Endothelial cell of umbilical vein (primary cell): ENCODE results near the gene HIVEP1. TPM values are rescaled to one million over a fixed set of nuclear protein-coding genes. Genes with fewer than 3 reads are reported as not detected.

Experiments
- BruUV-seq: library from RNA; stranded (reverse); fragments of 400-500 nt; replicated peaks from 2 replicates; lab custom pipeline; 2021; lab: Mats Ljungman, UMichigan
- CTCF ChIA-PET: fragments of 300-600, 350-600 bp; sonication (Branson Sonifier 250); formaldehyde crosslinking; loops from one replicate; lab custom pipeline; 2021; ENCODE audit warnings: antibody characterized with exemption, inconsistent platforms; lab: Charles Lee
- POLR2A ChIA-PET: fragments of 300-600, 350-600 bp; sonication (Branson Sonifier 250); formaldehyde crosslinking; loops from one replicate; lab custom pipeline; 2021; ENCODE audit warnings: antibody characterized with exemption, inconsistent platforms; lab: Charles Lee
- DNase-seq: peaks from one replicate; pipeline ENCODE4 v3.0.0-alpha.2; 2011; ENCODE audit warnings: low read depth, low spot score
- FAIRE-seq: peaks from 2 replicates; lab custom pipeline; 2011; peaks lifted over from hg19 to GRCh38; lab: Jason Lieb, UNC
- H2AFZ ChIP-seq: 2 replicates; pipeline ENCODE4 v1.6.0; 2012; ENCODE audit warnings: low read depth, low read length, control low read depth, inconsistent platforms
- H3K27ac ChIP-seq: 2 replicates; pipeline ENCODE4 v1.5.1; 2011; ENCODE audit warnings: low read depth, mild to moderate bottlenecking, control low read depth, low read length, moderate library complexity; ENCODE audit not compliant: insufficient read depth
- H3K27me3 ChIP-seq, 2 experiments: 2 replicates each; pipeline versions ENCODE4 v1.6.0 to v1.6.1; 2011; ENCODE audit warnings: low read length in 2 of 2, mixed read lengths in 1 of 2; ENCODE audit not compliant: control insufficient read depth in 2 of 2, insufficient read depth in 2 of 2
- H3K36me3 ChIP-seq, 2 experiments: 2 replicates in 1 of 2; 3 replicates in 1 of 2; pipeline ENCODE4 v1.5.1; 2011; ENCODE audit warnings: low read length in 2 of 2, mild to moderate bottlenecking in 1 of 2, moderate library complexity in 1 of 2; ENCODE audit not compliant: control insufficient read depth in 2 of 2, insufficient read depth in 2 of 2; ENCODE audit errors: extremely low read depth in 1 of 2
- H3K4me1 ChIP-seq: 3 replicates; pipeline ENCODE4 v1.5.1; 2011; ENCODE audit warnings: mild to moderate bottlenecking, low read length; ENCODE audit not compliant: control insufficient read depth, insufficient read depth; ENCODE audit errors: extremely low read depth
- H3K4me2 ChIP-seq: 2 replicates; pipeline ENCODE4 v1.6.1; 2011; ENCODE audit warnings: low read length, control low read depth, mixed read lengths; ENCODE audit not compliant: insufficient read depth
- H3K4me3 ChIP-seq, 3 experiments: fragments of 200-600 bp in 1 of 3; sonication (generic), shearing (Covaris generic) in 1 of 3; replicated peaks in 1 of 3; 2 replicates each; pipeline ENCODE4 v1.5.1; 2011 to 2016; ENCODE audit warnings: control low read depth in 3 of 3, low read length in 3 of 3, mild to moderate bottlenecking in 2 of 3, inconsistent platforms in 1 of 3, low read depth in 1 of 3, moderate library complexity in 1 of 3; ENCODE audit not compliant: insufficient read depth in 1 of 3
- H3K79me2 ChIP-seq: 2 replicates; pipeline ENCODE4 v1.6.0; 2012; ENCODE audit warnings: low read length, inconsistent platforms; ENCODE audit not compliant: control insufficient read depth, insufficient read depth
- H3K9ac ChIP-seq: replicated peaks from 2 replicates; pipeline ENCODE3; 2011; ENCODE audit warnings: low read length, control low read depth; ENCODE audit not compliant: insufficient read depth; ENCODE audit errors: extremely low read depth
- H3K9me1 ChIP-seq: replicated peaks from 3 replicates; pipeline ENCODE4 v1.6.0; 2011; ENCODE audit warnings: mild to moderate bottlenecking, low read length; ENCODE audit not compliant: control insufficient read depth, insufficient read depth; ENCODE audit errors: extremely low read depth
- H3K9me3 ChIP-seq: replicated peaks from 2 replicates; pipeline ENCODE4 v1.5.1; 2012; ENCODE audit warnings: low read length, inconsistent platforms; ENCODE audit not compliant: control insufficient read depth, insufficient read depth
- H4K20me1 ChIP-seq: replicated peaks from 2 replicates; pipeline ENCODE3; 2011; ENCODE audit warnings: mild to moderate bottlenecking, low read length; ENCODE audit not compliant: control insufficient read depth, insufficient read depth; ENCODE audit errors: extremely low read depth
- JUN ChIP-seq: IDR thresholded peaks from 2 replicates; pipeline ENCODE4 v1.6.1; 2011; ENCODE audit warnings: borderline replicate concordance, low read depth; ENCODE audit not compliant: insufficient read length, insufficient read depth
- MAX ChIP-seq: IDR thresholded peaks from 2 replicates; pipeline ENCODE4 v1.6.1; 2011; ENCODE audit not compliant: insufficient read depth, insufficient read length
- MYC ChIP-seq: IDR thresholded peaks from one replicate; pipeline ENCODE4 v1.6.1; 2011; ENCODE audit warnings: mild to moderate bottlenecking, low read depth, low read length
- POLR2A ChIP-seq: IDR thresholded peaks from 2 replicates; pipeline ENCODE4 v1.6.1; 2012; ENCODE audit warnings: low read depth, mild to moderate bottlenecking, control low read depth, low read length
- POLR2AphosphoS5 ChIP-seq: IDR thresholded peaks from 2 replicates; pipeline ENCODE4 v1.6.1; 2012; ENCODE audit warnings: low read depth, mild to moderate bottlenecking, control low read depth, low read length, moderate library complexity; ENCODE audit not compliant: insufficient read depth
- dilution Hi-C: fragments of 300-500 bp; cut with MboI; formaldehyde crosslinking; loops from one replicate; pipeline ENCODE4 v1.15.0; 2019; ENCODE audit warnings: low sequenced_read_pairs; ENCODE audit not compliant: extremely low pct_ligation_motif_present
- intact Hi-C: fragments of 100-400 bp; cut with micrococcal nuclease; formaldehyde crosslinking; loops from one replicate; pipeline ENCODE4 v1.10.0; 2022
- polyA plus RNA-seq, 4 experiments: library from polyadenylated mRNA; depleted of rRNA in 3 of 4; stranded (reverse) in 3 of 4; unstranded in 1 of 4; fragments of >200 nt; gene quantifications; 2 replicates each; pipeline versions ENCODE4 v1.2.1 to v1.2.3, GENCODE V29; 2011 to 2012; ENCODE audit warnings: missing spikeins in 1 of 4
- total RNA-seq: library from RNA; stranded (reverse); gene quantifications from 2 replicates; pipeline ENCODE4 v1.2.3, GENCODE V29; 2021

The HIVEP1 gene
- total and polyA plus RNA-seq, 2 donors (not counting 3 experiments of a cell fraction or from before 2014, with no cell fraction given): 33.5 to 49.2 TPM

- peak; percentile 96 for DNase-seq
- peaks cover 39% of the 10 kb centered on the region for H3K79me2 ChIP-seq
- peaks cover 38% of the 10 kb centered on the region for H3K4me1 ChIP-seq
- peak overlapping the region; percentile 100 for H3K9ac ChIP-seq
- BruUV-seq: no TSS peak
- no peaks in the 10 kb centered on the region for H4K20me1 ChIP-seq
- H3K9me3 ChIP-seq: no peaks in the 10 kb centered on the region
- H3K27me3 ChIP-seq: no peaks in the 10 kb centered on the region
- H3K36me3 ChIP-seq: no peaks in the 10 kb centered on the region
- no peaks in the 10 kb centered on the region for H3K9me1 ChIP-seq
- CTCF ChIA-PET: interaction anchor here (3.1 to 4.4 kb wide), 3 partner anchors 222 to 356 kb away, joined by 15 to 41 read pairs (median 28); partner anchors contain the start of gene EDN1
- H3K4me3 ChIP-seq: peak overlapping the region in 1 of 3 experiments; percentile 71
- POLR2A ChIA-PET: interaction anchor here (0.6 to 3.4 kb wide), 4 partner anchors 151 to 404 kb away, joined by 3 to 29 read pairs (median 4); partner anchors contain the start of gene EDN1
- H2AFZ ChIP-seq: no peak overlapping the region
- peak; percentile 30 for TF ChIP-seq MAX
- TF ChIP-seq MYC: no peak
- peak; percentile 7 for TF ChIP-seq POLR2A
- no peak for TF ChIP-seq JUN
- peak; percentile 25 for TF ChIP-seq POLR2AphosphoS5
- dilution Hi-C loops: no loop called here
- intact Hi-C loops: loop anchor here (1.0 to 10.0 kb wide), 10 partner anchors 136 to 797 kb away; partner anchors contain the start of gene EDN1
- H3K4me2 ChIP-seq: no peak overlapping the region
- peak; percentile 81 for FAIRE-seq
- peak overlapping the region; percentile 98 for H3K27ac ChIP-seq
Observed at GRCh38 chr6:12011276-12012037, 655 bp upstream of the HIVEP1 start.
